Measurements from ENCODE around the gene TNFAIP8. TPM values are rescaled to one million over a fixed set of nuclear protein-coding genes. Genes with fewer than 3 reads are reported as not detected.

TNFAIP8 gene
- total and polyA plus RNA-seq, 8 donors, result 1.2 to 37.1 (median 11.5) TPM

DNA sequence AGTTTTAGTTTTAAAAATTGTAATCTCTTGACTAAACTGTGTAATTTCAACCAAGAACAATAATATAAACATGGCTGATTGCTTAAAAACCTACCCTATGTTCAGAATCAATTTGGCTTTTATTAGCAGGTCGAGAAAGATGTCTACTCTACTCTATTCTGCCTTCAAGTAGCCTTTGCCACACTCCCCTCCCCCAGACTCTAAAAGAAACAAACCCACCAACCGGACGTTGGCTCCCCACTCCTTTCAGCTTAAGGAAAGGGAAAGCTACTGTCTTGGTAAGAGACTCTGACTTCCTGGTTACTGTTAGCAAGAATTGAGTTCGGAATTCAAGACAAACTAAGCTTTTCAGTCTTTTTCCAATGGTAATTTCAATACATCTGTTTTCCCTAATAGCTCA, 46.7 kb downstream of the TNFAIP8 start:
- Histone ChIP-seq H3K9me3 (no peaks in the 10 kb centered on the region), H3K36me3 (no peaks in the 10 kb centered on the region), H3K27ac (no peak overlapping the region), H3K27me3 (no peaks in the 10 kb centered on the region), H3K4me3 (no peak overlapping the region), H3K4me1 (peaks cover 5 to 33% (median 19%) of the 10 kb centered on the region in 4 donors)
- 55 to 74% (median 68%) methylated on average over 4 of the region's 4 CpGs for WGBS, 5 donors
- TF ChIP-seq, protein P1, sequence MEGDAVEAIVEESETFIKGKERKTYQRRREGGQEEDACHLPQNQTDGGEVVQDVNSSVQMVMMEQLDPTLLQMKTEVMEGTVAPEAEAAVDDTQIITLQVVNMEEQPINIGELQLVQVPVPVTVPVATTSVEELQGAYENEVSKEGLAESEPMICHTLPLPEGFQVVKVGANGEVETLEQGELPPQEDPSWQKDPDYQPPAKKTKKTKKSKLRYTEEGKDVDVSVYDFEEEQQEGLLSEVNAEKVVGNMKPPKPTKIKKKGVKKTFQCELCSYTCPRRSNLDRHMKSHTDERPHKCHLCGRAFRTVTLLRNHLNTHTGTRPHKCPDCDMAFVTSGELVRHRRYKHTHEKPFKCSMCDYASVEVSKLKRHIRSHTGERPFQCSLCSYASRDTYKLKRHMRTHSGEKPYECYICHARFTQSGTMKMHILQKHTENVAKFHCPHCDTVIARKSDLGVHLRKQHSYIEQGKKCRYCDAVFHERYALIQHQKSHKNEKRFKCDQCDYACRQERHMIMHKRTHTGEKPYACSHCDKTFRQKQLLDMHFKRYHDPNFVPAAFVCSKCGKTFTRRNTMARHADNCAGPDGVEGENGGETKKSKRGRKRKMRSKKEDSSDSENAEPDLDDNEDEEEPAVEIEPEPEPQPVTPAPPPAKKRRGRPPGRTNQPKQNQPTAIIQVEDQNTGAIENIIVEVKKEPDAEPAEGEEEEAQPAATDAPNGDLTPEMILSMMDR (IDR thresholded peaks at IDR 0.05), result no peak
- TF ChIP-seq POLR2AphosphoS5 (IDR thresholded peaks at IDR 0.05) (no peak), POLR2A (IDR thresholded peaks at IDR 0.05) (no peak), EP300 (IDR thresholded peaks at IDR 0.05) (no peak)
- no peak for DNase-seq
- intact Hi-C loops (cut with DNase I; ENCODE audit: low total_unique reads), result loop anchor here (10.0 kb wide), 1 partner anchor 138 kb away; no protein-coding TSS in a partner anchor

DNA sequence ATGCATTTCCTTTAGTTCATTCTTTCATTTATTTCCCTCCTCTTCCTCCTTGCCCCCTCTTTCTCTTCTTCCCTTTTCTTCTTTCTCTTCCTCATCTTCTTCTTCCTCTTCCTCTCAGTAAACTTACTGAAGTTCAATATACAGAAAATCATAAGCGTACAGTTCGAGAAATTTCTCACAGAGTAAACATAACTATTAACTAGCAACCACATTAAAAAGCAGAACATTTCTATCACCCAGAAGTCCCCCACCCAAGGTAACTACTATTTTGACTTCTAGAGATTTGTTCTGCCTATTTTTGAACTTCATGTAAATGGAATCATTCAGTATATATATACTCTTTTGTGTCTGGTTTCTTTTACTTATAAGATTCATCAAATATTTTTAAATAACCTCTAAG, 48.2 kb downstream of the TNFAIP8 start:
- H3K36me3 ChIP-seq, result no peaks in the 10 kb centered on the region
- DNase-seq, result no peak

DNA sequence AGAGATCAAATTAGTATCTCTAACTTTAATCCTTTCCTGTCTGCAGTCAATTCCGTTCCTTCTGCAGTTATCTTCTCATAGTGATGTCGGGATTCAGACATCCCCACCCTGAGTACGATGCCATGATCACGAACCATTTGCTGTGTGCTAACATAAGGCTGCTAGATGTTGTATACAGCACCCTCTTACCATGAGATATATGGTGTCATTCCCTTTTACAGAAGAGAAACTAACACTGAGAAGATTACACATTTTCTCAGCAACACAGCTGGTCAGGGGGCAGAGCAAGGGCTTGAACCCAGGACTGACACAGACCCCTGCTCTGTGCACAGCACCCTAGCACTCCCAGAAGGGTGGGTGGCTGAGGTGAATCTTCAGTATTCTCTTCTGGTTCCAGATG, 49.6 kb downstream of the TNFAIP8 start:
- Histone ChIP-seq H3K4me3 (no peak overlapping the region), H3K9me3 (no peaks in the 10 kb centered on the region), H3K27ac (no peak overlapping the region), H3K27me3 (no peaks in the 10 kb centered on the region), H3K4me1 (peaks cover 0 to 7% (median 3%) of the 10 kb centered on the region in 4 donors), H3K36me3 (no peaks in the 10 kb centered on the region)
- TF ChIP-seq EP300 (IDR thresholded peaks at IDR 0.05) (no peak), POLR2AphosphoS5 (IDR thresholded peaks at IDR 0.05) (no peak), POLR2A (IDR thresholded peaks at IDR 0.05) (no peak)
- TF ChIP-seq, protein P1 (IDR thresholded peaks at IDR 0.05), result no peak
- intact Hi-C loops (cut with DNase I; ENCODE audit: low total_unique reads), result loop anchor here (10.0 kb wide), 1 partner anchor 141 kb away; no protein-coding TSS in a partner anchor
- DNase-seq, result no peak
- WGBS, 5 donors, result 59 to 73% (median 65%) methylated on average over 4 of the region's 4 CpGs

More for the DNA sequence above, 48.2 kb downstream of the TNFAIP8 start:
- TF ChIP-seq, protein P1 (IDR thresholded peaks at IDR 0.05), result no peak
- TF ChIP-seq POLR2AphosphoS5 (IDR thresholded peaks at IDR 0.05) (no peak), EP300 (IDR thresholded peaks at IDR 0.05) (no peak), POLR2A (IDR thresholded peaks at IDR 0.05) (no peak)
- no peak overlapping the region for H3K4me3 ChIP-seq
- no peaks in the 10 kb centered on the region for H3K9me3 ChIP-seq
- H3K4me1 ChIP-seq, result peaks cover 0 to 18% (median 10%) of the 10 kb centered on the region in 4 donors
- no peak overlapping the region for H3K27ac ChIP-seq
- WGBS, 5 donors, result 73 to 89% (median 77%) methylated on average over 2 of the region's 2 CpGs
- no peaks in the 10 kb centered on the region for H3K27me3 ChIP-seq
- intact Hi-C loops (cut with DNase I; ENCODE audit: low total_unique reads), result loop anchor here (10.0 kb wide), 1 partner anchor 139 kb away; no protein-coding TSS in a partner anchor

GRCh38 chr5:119406551-119407110, 50.8 kb downstream of the TNFAIP8 start:
- 84 to 94% (median 91%) methylated on average over 5 of the region's 5 CpGs for WGBS, 5 donors
- H3K36me3 ChIP-seq, result no peaks in the 10 kb centered on the region
- intact Hi-C loops (cut with DNase I; ENCODE audit: low total_unique reads), result loop anchor here (10.0 kb wide), 1 partner anchor 142 kb away; no protein-coding TSS in a partner anchor
- no peaks in the 10 kb centered on the region for H3K9me3 ChIP-seq
- DNase-seq, result no peak
- peaks cover 0 to 15% (median 10%) of the 10 kb centered on the region in 4 donors for H3K4me1 ChIP-seq
- H3K27me3 ChIP-seq, result no peaks in the 10 kb centered on the region
- no peak overlapping the region for H3K4me3 ChIP-seq
- no peak overlapping the region for H3K27ac ChIP-seq
- no peak for TF ChIP-seq POLR2AphosphoS5 (IDR thresholded peaks at IDR 0.05)
- no peak for TF ChIP-seq EP300 (IDR thresholded peaks at IDR 0.05)
- TF ChIP-seq, protein P1 (IDR thresholded peaks at IDR 0.05), result no peak
- TF ChIP-seq POLR2A (IDR thresholded peaks at IDR 0.05), result no peak

All from stomach (tissue), 9 donors.